Colonic mucosa (tissue), 4 donors: Measurements from ENCODE around the gene C21orf58. TPM values are rescaled to one million over a fixed set of nuclear protein-coding genes. Genes with fewer than 3 reads are reported as not detected.

ENCODE experiments used
- DNase-seq: peaks from one replicate; pipeline ENCODE4 v3.0.0-alpha.2; 2020
- H3K27ac ChIP-seq: fragments of 200-600 bp; one replicate; pipeline ENCODE4 v1.8.0; 2021
- H3K27me3 ChIP-seq: fragments of 200-600 bp; one replicate; pipeline ENCODE4 v1.8.0; 2021
- H3K36me3 ChIP-seq: fragments of 200-600 bp; one replicate; pipeline ENCODE4 v1.8.0; 2021
- H3K4me1 ChIP-seq: fragments of 200-600 bp; one replicate; pipeline ENCODE4 v1.8.0; 2021; ENCODE audit warnings: mild to moderate bottlenecking
- H3K4me3 ChIP-seq: fragments of 200-600 bp; one replicate; pipeline ENCODE4 v1.8.0; 2021
- H3K9ac ChIP-seq, 2 donors: one replicate each; pipeline ENCODE4 v1.7.0; 2013; ENCODE audit warnings: control low read depth in 2 of 2, low read depth in 2 of 2, low read length in 2 of 2
- H3K9me3 ChIP-seq: fragments of 200-600 bp; one replicate; pipeline ENCODE4 v1.8.0; 2021
- CTCF ChIP-seq: fragments of 200-600 bp; IDR thresholded peaks from one replicate; pipeline ENCODE4 v1.8.0; 2022; ENCODE audit warnings: antibody characterized with exemption, mild to moderate bottlenecking
- intact Hi-C: fragments of 100-400 bp; cut with DNase I; formaldehyde crosslinking; loops from one replicate; pipeline ENCODE4 v1.14.1; 2022
- total RNA-seq, 2 donors: library from RNA; stranded (reverse); fragmentation: NEBNext Ultra II Directional in 1 of 2; extraction: Animal tissue kit (Norgen Biotek cat#: 25700) in 1 of 2; gene quantifications; one replicate each; pipeline ENCODE4 v1.2.1, GENCODE V29; 2021
- donor health status: healthy.
- donor health status: DM: no; HTN: no; CAD: no.
- donor health status: DM: no; HTN: no; CAD: no.

Gene C21orf58
- total RNA-seq, 2 donors from 2014 or later: 5.5 to 25.7 TPM

- H3K4me1 ChIP-seq: no peaks in the 10 kb centered on the region
- H3K4me3 ChIP-seq: no peak overlapping the region
- DNase-seq: no peak
- no peaks in the 10 kb centered on the region for H3K36me3 ChIP-seq
- no peaks in the 10 kb centered on the region for H3K27me3 ChIP-seq
- no peak overlapping the region for H3K27ac ChIP-seq
- intact Hi-C loops: no loop called here
- H3K9me3 ChIP-seq: no peaks in the 10 kb centered on the region
- no peak for TF ChIP-seq CTCF
- no peak overlapping the region for H3K9ac ChIP-seq
Observed at GRCh38 chr21:46368533-46369285, 45.0 kb upstream of the C21orf58 start.

DNA sequence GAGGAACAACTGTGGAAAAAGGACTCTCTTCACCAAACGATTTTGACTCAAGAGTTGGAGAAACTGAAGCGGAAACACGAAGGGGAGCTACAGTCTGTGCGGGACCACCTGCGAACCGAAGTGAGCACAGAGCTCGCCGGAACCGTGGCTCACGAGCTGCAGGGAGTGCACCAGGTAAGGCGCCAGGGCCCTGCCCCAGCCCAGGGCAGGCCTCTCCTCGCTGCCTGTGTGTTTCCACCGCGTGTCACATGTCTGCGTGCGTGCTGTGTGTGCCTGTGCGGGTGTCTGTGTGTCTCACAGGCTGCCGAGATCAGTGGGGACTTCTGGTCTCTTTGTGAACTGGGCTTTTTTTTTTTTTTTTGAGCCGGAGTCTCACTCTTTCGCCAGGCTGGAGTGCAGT is 43.3 kb upstream of the C21orf58 start:
- Histone ChIP-seq H3K27me3 (no peaks in the 10 kb centered on the region), H3K9ac (no peak overlapping the region), H3K4me1 (no peaks in the 10 kb centered on the region), H3K4me3 (no peak overlapping the region), H3K27ac (no peak overlapping the region), H3K36me3 (no peaks in the 10 kb centered on the region), H3K9me3 (no peaks in the 10 kb centered on the region)
- intact Hi-C loops: no loop called here
- no peak for DNase-seq
- no peak for TF ChIP-seq CTCF

GRCh38 chr21:46366561-46366960 is 42.9 kb upstream of the C21orf58 start:
- H3K9ac ChIP-seq: no peak overlapping the region
- H3K36me3 ChIP-seq: no peaks in the 10 kb centered on the region

GRCh38 chr21:46366091-46366490 is 42.4 kb upstream of the C21orf58 start:
- H3K9ac ChIP-seq: no peak overlapping the region
- no peaks in the 10 kb centered on the region for H3K27me3 ChIP-seq
- H3K9me3 ChIP-seq: no peaks in the 10 kb centered on the region
- no peak for TF ChIP-seq CTCF
- intact Hi-C loops: no loop called here
- H3K36me3 ChIP-seq: no peaks in the 10 kb centered on the region
- H3K27ac ChIP-seq: no peak overlapping the region
- DNase-seq: no peak
- H3K4me1 ChIP-seq: no peaks in the 10 kb centered on the region
- no peak overlapping the region for H3K4me3 ChIP-seq

More at GRCh38 chr21:46366561-46366960, 42.9 kb upstream of the C21orf58 start:
- TF ChIP-seq CTCF: no peak
- Histone ChIP-seq H3K27me3 (no peaks in the 10 kb centered on the region), H3K9me3 (no peaks in the 10 kb centered on the region), H3K4me1 (no peaks in the 10 kb centered on the region), H3K27ac (no peak overlapping the region), H3K4me3 (no peak overlapping the region)
- no peak for DNase-seq
- intact Hi-C loops: no loop called here

DNA sequence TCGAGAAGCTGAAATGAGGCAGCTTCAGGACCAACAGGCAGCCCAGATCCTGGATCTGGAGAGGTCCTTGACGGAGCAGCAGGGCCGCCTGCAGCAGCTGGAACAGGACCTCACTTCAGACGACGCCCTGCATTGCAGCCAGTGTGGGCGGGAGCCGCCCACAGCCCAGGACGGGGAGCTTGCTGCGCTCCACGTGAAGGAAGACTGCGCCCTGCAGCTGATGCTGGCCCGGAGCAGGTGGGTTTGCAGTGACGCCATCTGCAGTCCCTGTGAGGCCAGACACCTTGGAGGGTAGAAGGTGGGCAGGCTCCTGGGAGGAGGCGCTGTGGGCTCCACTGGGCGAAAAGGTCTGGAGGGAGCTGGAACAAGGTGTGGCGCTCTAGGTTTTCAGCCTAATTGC is 40.0 kb upstream of the C21orf58 start:
- DNase-seq: no peak
- Histone ChIP-seq H3K36me3 (no peaks in the 10 kb centered on the region), H3K27me3 (no peaks in the 10 kb centered on the region), H3K4me1 (no peaks in the 10 kb centered on the region), H3K4me3 (no peak overlapping the region), H3K27ac (no peak overlapping the region), H3K9me3 (no peaks in the 10 kb centered on the region), H3K9ac (no peak overlapping the region)
- TF ChIP-seq CTCF: no peak
- intact Hi-C loops: no loop called here
